ENCODE data around the gene CRCP. TPM values are rescaled to one million over a fixed set of nuclear protein-coding genes. Genes with fewer than 3 reads are reported as not detected.
"Not testable (repeated sequence)": the region's sequence is repeated elsewhere in the genome, so short reads cannot be mapped to it uniquely, and the experiment has no call there.

Gene CRCP
- total RNA-seq, 1 donor: 44.9 TPM

GRCh38 chr7:66099551-66100407 is 14.9 kb upstream of the CRCP start:
- Histone ChIP-seq H3K9me3 (ENCODE audit: low read depth, low read length) (no peaks in the 10 kb centered on the region), H3K27ac (ENCODE audit: low read depth, low read length) (peak overlapping the region; percentile 30), H2AFZ (ENCODE audit: low read length) (peak overlapping the region; percentile 81), H3K27me3 (ENCODE audit: insufficient read depth, low read length) (no peaks in the 10 kb centered on the region), H3K4me1 (ENCODE audit: insufficient read depth, low read length) (peaks cover 6% of the 10 kb centered on the region), H3K36me3 (ENCODE audit: insufficient read depth, low read length) (no peaks in the 10 kb centered on the region), H3K4me2 (ENCODE audit: insufficient read depth, low read length) (peak overlapping the region; percentile 72), H3K4me3 (ENCODE audit: insufficient read depth, low read length) (peak overlapping the region; percentile 60), H4K20me1 (ENCODE audit: insufficient read depth, low read length) (no peaks in the 10 kb centered on the region), H3K79me2 (ENCODE audit: insufficient read depth, low read length) (no peaks in the 10 kb centered on the region)
- DNase-seq (ENCODE audit: insufficient read length, low spot score, missing footprints): peak; percentile 58
- TF ChIP-seq CTCF (IDR thresholded peaks at IDR 0.05; ENCODE audit: extremely low read depth, low read depth, low read length): no peak

- Histone ChIP-seq H3K4me1 (ENCODE audit: insufficient read depth, low read length) (peaks cover 6% of the 10 kb centered on the region), H4K20me1 (ENCODE audit: insufficient read depth, low read length) (no peaks in the 10 kb centered on the region), H3K9me3 (ENCODE audit: low read depth, low read length) (no peaks in the 10 kb centered on the region), H3K36me3 (ENCODE audit: insufficient read depth, low read length) (no peaks in the 10 kb centered on the region), H3K4me2 (ENCODE audit: insufficient read depth, low read length) (peak overlapping the region; percentile 72), H3K79me2 (ENCODE audit: insufficient read depth, low read length) (no peaks in the 10 kb centered on the region), H3K27ac (ENCODE audit: low read depth, low read length) (peak overlapping the region; percentile 30), H2AFZ (ENCODE audit: low read length) (peak overlapping the region; percentile 81), H3K27me3 (ENCODE audit: insufficient read depth, low read length) (no peaks in the 10 kb centered on the region), H3K4me3 (ENCODE audit: insufficient read depth, low read length) (peak overlapping the region; percentile 60)
- no peak for TF ChIP-seq CTCF (IDR thresholded peaks at IDR 0.05; ENCODE audit: extremely low read depth, low read depth, low read length)
- DNase-seq (ENCODE audit: insufficient read length, low spot score, missing footprints): no peak
These were observed 14.1 kb upstream of the CRCP start for GRCh38 chr7:66100408-66101050.

- H3K79me2 ChIP-seq (ENCODE audit: insufficient read depth, low read length); DNase-seq (ENCODE audit: insufficient read length, low spot score, missing footprints); H3K9me3 ChIP-seq (ENCODE audit: low read depth, low read length); H4K20me1 ChIP-seq (ENCODE audit: insufficient read depth, low read length); H3K4me2 ChIP-seq (ENCODE audit: insufficient read depth, low read length); H3K36me3 ChIP-seq (ENCODE audit: insufficient read depth, low read length); H3K27me3 ChIP-seq (ENCODE audit: insufficient read depth, low read length); H3K4me3 ChIP-seq (ENCODE audit: insufficient read depth, low read length); H2AFZ ChIP-seq (ENCODE audit: low read length); H3K4me1 ChIP-seq (ENCODE audit: insufficient read depth, low read length); H3K27ac ChIP-seq (ENCODE audit: low read depth, low read length): not testable (repeated sequence)
These were observed 12.5 kb upstream of the CRCP start for GRCh38 chr7:66102168-66102567.

- H3K9me3 ChIP-seq (ENCODE audit: low read depth, low read length); H3K27me3 ChIP-seq (ENCODE audit: insufficient read depth, low read length); H3K79me2 ChIP-seq (ENCODE audit: insufficient read depth, low read length); H3K36me3 ChIP-seq (ENCODE audit: insufficient read depth, low read length); H3K4me1 ChIP-seq (ENCODE audit: insufficient read depth, low read length); H2AFZ ChIP-seq (ENCODE audit: low read length); H3K4me3 ChIP-seq (ENCODE audit: insufficient read depth, low read length); DNase-seq (ENCODE audit: insufficient read length, low spot score, missing footprints); H3K4me2 ChIP-seq (ENCODE audit: insufficient read depth, low read length); H4K20me1 ChIP-seq (ENCODE audit: insufficient read depth, low read length): not testable (repeated sequence)
- H3K27ac ChIP-seq (ENCODE audit: low read depth, low read length): peak overlapping the region; percentile 2
These were observed 10.7 kb upstream of the CRCP start for GRCh38 chr7:66103994-66104393.

Data from osteoblast (primary cell).